GM23338 (cell line): ENCODE results near the gene MACF1. TPM values are rescaled to one million over a fixed set of nuclear protein-coding genes. Genes with fewer than 3 reads are reported as not detected.

Source experiments
- ATAC-seq: fragments of 200-7000 bp; cut with Tn5 transposase; 3 replicates; pipeline ENCODE4 v1.9.1; 2020
- DNase-seq: peaks from one replicate; pipeline ENCODE4 v3.0.0-alpha.2; 2015; ENCODE audit warnings: low spot score
- H2AFZ ChIP-seq: fragments of 200-600 bp; sonication (generic); 2 replicates; pipeline ENCODE4 v1.8.0; 2016; ENCODE audit warnings: antibody characterized with exemption, mild to moderate bottlenecking, moderate library complexity
- H3F3A ChIP-seq: fragments of 200-600 bp; sonication (generic); replicated peaks from 2 replicates; pipeline ENCODE4 v1.8.0; 2017; ENCODE audit warnings: antibody characterized with exemption, mixed run types, low read depth
- H3K27ac ChIP-seq: fragments of 200-600 bp; sonication (generic); 2 replicates; pipeline ENCODE4 v1.6.1; 2016; ENCODE audit warnings: low read depth
- H3K27me3 ChIP-seq: fragments of 200-600 bp; sonication (generic); 2 replicates; pipeline ENCODE4 v1.8.0; 2016; ENCODE audit warnings: mild to moderate bottlenecking, mixed run types, moderate library complexity; ENCODE audit not compliant: insufficient read depth
- H3K36me3 ChIP-seq: fragments of 200-600 bp; sonication (generic); 2 replicates; pipeline ENCODE4 v1.8.0; 2016; ENCODE audit warnings: mild to moderate bottlenecking; ENCODE audit not compliant: insufficient read depth
- H3K4me1 ChIP-seq: fragments of 200-600 bp; sonication (generic); 2 replicates; pipeline ENCODE4 v1.8.0; 2016; ENCODE audit warnings: mild to moderate bottlenecking, moderate library complexity; ENCODE audit not compliant: insufficient read depth
- H3K4me2 ChIP-seq: fragments of 200-600 bp; sonication (generic); 2 replicates; pipeline ENCODE4 v1.7.1; 2017; ENCODE audit warnings: mixed run types
- H3K4me3 ChIP-seq: fragments of 200-600 bp; sonication (generic); 2 replicates; pipeline ENCODE4 v1.6.1; 2016; ENCODE audit warnings: mixed run types
- H3K79me2 ChIP-seq: fragments of 200-600 bp; sonication (generic); replicated peaks from 2 replicates; pipeline ENCODE4 v1.8.0; 2017; ENCODE audit warnings: mild to moderate bottlenecking; ENCODE audit not compliant: insufficient read depth
- H3K9me2 ChIP-seq: fragments of 200-600 bp; sonication (generic); 2 replicates; pipeline ENCODE4 v1.8.0; 2017; ENCODE audit not compliant: insufficient read depth
- H4K20me1 ChIP-seq: fragments of 200-600 bp; sonication (generic); replicated peaks from 2 replicates; pipeline ENCODE4 v1.8.0; 2017; ENCODE audit warnings: mild to moderate bottlenecking; ENCODE audit not compliant: insufficient read depth
- H3K27ac Mint-ChIP-seq: 2 replicates; pipeline ENCODE4 v1.8.0; 2020; ENCODE audit warnings: inconsistent platforms, mild to moderate bottlenecking, moderate library complexity, mixed read lengths
- H3K27me3 Mint-ChIP-seq: 3 replicates; pipeline ENCODE4 v1.8.0; 2022; ENCODE audit warnings: low read depth, mild to moderate bottlenecking, moderate library complexity, mixed read lengths, inconsistent platforms; ENCODE audit not compliant: insufficient read depth, poor library complexity
- H3K36me3 Mint-ChIP-seq: 3 replicates; pipeline ENCODE4 v1.8.0; 2021; ENCODE audit warnings: low read depth, mild to moderate bottlenecking, inconsistent platforms, moderate library complexity, mixed read lengths
- H3K4me1 Mint-ChIP-seq: 3 replicates; pipeline ENCODE4 v1.8.0; 2020; ENCODE audit warnings: mild to moderate bottlenecking, inconsistent platforms, mixed read lengths
- H3K4me3 Mint-ChIP-seq: 3 replicates; pipeline ENCODE4 v1.8.0; 2021; ENCODE audit warnings: moderate library complexity, mild to moderate bottlenecking, inconsistent platforms, mixed read lengths
- H3K9me3 Mint-ChIP-seq: 3 replicates; pipeline ENCODE4 v1.8.0; 2020; ENCODE audit warnings: moderate library complexity, mild to moderate bottlenecking, inconsistent platforms, mixed read lengths
- CREB1 ChIP-seq: fragments of 250-450 bp; sonication (Bioruptor Pico); IDR thresholded peaks from 2 replicates; pipeline ENCODE4 v1.5.0; 2020; ENCODE audit warnings: low read depth, mild to moderate bottlenecking, moderate library complexity
- EZH2 ChIP-seq: fragments of 200-600 bp; sonication (generic); IDR thresholded peaks from one replicate; pipeline ENCODE4 v1.8.0; 2017; ENCODE audit warnings: antibody characterized with exemption, mild to moderate bottlenecking, low read depth; ENCODE audit not compliant: unreplicated experiment
- EZH2phosphoT487 ChIP-seq: fragments of 200-600 bp; sonication (generic); IDR thresholded peaks from one replicate; pipeline ENCODE4 v1.8.1; 2018; ENCODE audit warnings: antibody characterized with exemption; ENCODE audit not compliant: unreplicated experiment
- JUNB ChIP-seq: IDR thresholded peaks from one replicate; pipeline ENCODE4 v1.6.1; 2016; ENCODE audit warnings: antibody characterized with exemption; ENCODE audit not compliant: unreplicated experiment
- NANOG ChIP-seq: IDR thresholded peaks from 2 replicates; pipeline ENCODE4 v1.6.1; 2016; ENCODE audit warnings: antibody characterized with exemption, borderline replicate concordance
- POLR2AphosphoS5 ChIP-seq: IDR thresholded peaks from 2 replicates; pipeline ENCODE4 v1.6.1; 2016; ENCODE audit warnings: antibody characterized with exemption, low read depth
- STAT1 ChIP-seq: IDR thresholded peaks from one replicate; pipeline ENCODE4 v1.6.1; 2016; ENCODE audit warnings: antibody characterized with exemption; ENCODE audit not compliant: unreplicated experiment
- ZNF114 ChIP-seq: fragments of 250-450 bp; sonication (Bioruptor Pico); IDR thresholded peaks from 2 replicates; pipeline ENCODE4 v1.5.0; 2020; ENCODE audit warnings: mild to moderate bottlenecking, moderate library complexity
- ZNF331 ChIP-seq: fragments of 250-450 bp; sonication (Bioruptor Pico); IDR thresholded peaks from 2 replicates; pipeline ENCODE4 v1.5.0; 2020; ENCODE audit warnings: low read depth, mild to moderate bottlenecking, moderate library complexity
- polyA plus RNA-seq: library from polyadenylated mRNA; unstranded; fragments of >200 nt; fragmentation: Nextera tagmentation; extraction: Ambion mirVana; gene quantifications from 2 replicates; pipeline ENCODE4 v1.2.1, GENCODE V29; 2016
- total RNA-seq: library from RNA; depleted of rRNA; stranded (reverse); fragments of >200 nt; shearing (Covaris generic); gene quantifications from 2 replicates; pipeline ENCODE4 v1.2.3, GENCODE V29; 2014
- TF ChIP-seq, protein P1 (sequence below): fragments of 250-450 bp; sonication (Bioruptor Pico); IDR thresholded peaks from 2 replicates; pipeline ENCODE4 v1.5.0; 2020; ENCODE audit warnings: mild to moderate bottlenecking, moderate library complexity
- TF ChIP-seq, protein P2 (sequence below): IDR thresholded peaks from 2 replicates; pipeline ENCODE4 v1.6.1; 2016; ENCODE audit warnings: antibody characterized with exemption
- TF ChIP-seq, protein P3 (sequence below): IDR thresholded peaks from one replicate; pipeline ENCODE4 v1.6.1; 2018; ENCODE audit warnings: antibody characterized with exemption; ENCODE audit not compliant: unreplicated experiment
- TF ChIP-seq, protein P4 (sequence below), 2 experiments: fragments of 200-600 bp in 1 of 2; sonication (generic) in 1 of 2; conservative IDR thresholded peaks; 2 replicates each; pipeline versions ENCODE4 v1.5.1 to v1.6.1; 2016 to 2017; ENCODE audit warnings: antibody characterized with exemption in 2 of 2, low read depth in 2 of 2, mild to moderate bottlenecking in 2 of 2, moderate library complexity in 1 of 2

The MACF1 gene
- total and polyA plus RNA-seq, 2 experiments from 2014 or later: 104 to 399 TPM

DNA sequence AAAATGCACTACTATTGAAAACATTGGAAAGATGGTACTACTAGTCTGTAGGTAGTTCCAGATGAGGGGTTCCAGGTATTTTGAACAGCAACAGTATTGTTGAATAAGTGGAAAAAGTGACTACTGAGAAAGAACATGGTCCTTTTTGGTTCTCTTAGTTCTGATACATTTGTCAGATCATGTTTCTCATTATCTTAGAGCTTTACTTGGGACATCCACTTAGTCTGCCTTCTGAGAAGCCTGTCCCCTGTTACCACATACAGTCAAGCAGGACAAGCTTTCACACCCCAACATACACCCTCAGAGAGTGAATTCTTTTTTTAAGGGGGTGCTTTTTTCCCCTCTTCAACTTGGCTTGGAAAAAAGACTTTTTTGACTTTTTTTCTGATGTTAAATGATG lies 41.0 kb upstream of the MACF1 start:
- Histone ChIP-seq H3K4me1 (peaks cover 76% of the 10 kb centered on the region), H4K20me1 (peaks cover 13% of the 10 kb centered on the region; the same call in 1 of the 2 replicates), H3K4me3 (no peak overlapping the region), H3K36me3 (no peaks in the 10 kb centered on the region), H3K79me2 (peaks cover 95% of the 10 kb centered on the region), H3F3A (peaks cover 4% of the 10 kb centered on the region; the same call in 1 of the 2 replicates), H3K27ac (no peak overlapping the region; the same call in 1 of the 2 replicates), H3K27me3 (no peaks in the 10 kb centered on the region), H3K9me2 (no peaks in the 10 kb centered on the region), H3K4me2 (no peak overlapping the region), H2AFZ (no peak overlapping the region)
- no peaks in the 10 kb centered on the region; the same call in 2 of the 3 replicates for H3K36me3 Mint-ChIP-seq
- peaks cover 72% of the 10 kb centered on the region for H3K4me1 Mint-ChIP-seq
- H3K27ac Mint-ChIP-seq: no peak overlapping the region
- TF ChIP-seq, protein P1, sequence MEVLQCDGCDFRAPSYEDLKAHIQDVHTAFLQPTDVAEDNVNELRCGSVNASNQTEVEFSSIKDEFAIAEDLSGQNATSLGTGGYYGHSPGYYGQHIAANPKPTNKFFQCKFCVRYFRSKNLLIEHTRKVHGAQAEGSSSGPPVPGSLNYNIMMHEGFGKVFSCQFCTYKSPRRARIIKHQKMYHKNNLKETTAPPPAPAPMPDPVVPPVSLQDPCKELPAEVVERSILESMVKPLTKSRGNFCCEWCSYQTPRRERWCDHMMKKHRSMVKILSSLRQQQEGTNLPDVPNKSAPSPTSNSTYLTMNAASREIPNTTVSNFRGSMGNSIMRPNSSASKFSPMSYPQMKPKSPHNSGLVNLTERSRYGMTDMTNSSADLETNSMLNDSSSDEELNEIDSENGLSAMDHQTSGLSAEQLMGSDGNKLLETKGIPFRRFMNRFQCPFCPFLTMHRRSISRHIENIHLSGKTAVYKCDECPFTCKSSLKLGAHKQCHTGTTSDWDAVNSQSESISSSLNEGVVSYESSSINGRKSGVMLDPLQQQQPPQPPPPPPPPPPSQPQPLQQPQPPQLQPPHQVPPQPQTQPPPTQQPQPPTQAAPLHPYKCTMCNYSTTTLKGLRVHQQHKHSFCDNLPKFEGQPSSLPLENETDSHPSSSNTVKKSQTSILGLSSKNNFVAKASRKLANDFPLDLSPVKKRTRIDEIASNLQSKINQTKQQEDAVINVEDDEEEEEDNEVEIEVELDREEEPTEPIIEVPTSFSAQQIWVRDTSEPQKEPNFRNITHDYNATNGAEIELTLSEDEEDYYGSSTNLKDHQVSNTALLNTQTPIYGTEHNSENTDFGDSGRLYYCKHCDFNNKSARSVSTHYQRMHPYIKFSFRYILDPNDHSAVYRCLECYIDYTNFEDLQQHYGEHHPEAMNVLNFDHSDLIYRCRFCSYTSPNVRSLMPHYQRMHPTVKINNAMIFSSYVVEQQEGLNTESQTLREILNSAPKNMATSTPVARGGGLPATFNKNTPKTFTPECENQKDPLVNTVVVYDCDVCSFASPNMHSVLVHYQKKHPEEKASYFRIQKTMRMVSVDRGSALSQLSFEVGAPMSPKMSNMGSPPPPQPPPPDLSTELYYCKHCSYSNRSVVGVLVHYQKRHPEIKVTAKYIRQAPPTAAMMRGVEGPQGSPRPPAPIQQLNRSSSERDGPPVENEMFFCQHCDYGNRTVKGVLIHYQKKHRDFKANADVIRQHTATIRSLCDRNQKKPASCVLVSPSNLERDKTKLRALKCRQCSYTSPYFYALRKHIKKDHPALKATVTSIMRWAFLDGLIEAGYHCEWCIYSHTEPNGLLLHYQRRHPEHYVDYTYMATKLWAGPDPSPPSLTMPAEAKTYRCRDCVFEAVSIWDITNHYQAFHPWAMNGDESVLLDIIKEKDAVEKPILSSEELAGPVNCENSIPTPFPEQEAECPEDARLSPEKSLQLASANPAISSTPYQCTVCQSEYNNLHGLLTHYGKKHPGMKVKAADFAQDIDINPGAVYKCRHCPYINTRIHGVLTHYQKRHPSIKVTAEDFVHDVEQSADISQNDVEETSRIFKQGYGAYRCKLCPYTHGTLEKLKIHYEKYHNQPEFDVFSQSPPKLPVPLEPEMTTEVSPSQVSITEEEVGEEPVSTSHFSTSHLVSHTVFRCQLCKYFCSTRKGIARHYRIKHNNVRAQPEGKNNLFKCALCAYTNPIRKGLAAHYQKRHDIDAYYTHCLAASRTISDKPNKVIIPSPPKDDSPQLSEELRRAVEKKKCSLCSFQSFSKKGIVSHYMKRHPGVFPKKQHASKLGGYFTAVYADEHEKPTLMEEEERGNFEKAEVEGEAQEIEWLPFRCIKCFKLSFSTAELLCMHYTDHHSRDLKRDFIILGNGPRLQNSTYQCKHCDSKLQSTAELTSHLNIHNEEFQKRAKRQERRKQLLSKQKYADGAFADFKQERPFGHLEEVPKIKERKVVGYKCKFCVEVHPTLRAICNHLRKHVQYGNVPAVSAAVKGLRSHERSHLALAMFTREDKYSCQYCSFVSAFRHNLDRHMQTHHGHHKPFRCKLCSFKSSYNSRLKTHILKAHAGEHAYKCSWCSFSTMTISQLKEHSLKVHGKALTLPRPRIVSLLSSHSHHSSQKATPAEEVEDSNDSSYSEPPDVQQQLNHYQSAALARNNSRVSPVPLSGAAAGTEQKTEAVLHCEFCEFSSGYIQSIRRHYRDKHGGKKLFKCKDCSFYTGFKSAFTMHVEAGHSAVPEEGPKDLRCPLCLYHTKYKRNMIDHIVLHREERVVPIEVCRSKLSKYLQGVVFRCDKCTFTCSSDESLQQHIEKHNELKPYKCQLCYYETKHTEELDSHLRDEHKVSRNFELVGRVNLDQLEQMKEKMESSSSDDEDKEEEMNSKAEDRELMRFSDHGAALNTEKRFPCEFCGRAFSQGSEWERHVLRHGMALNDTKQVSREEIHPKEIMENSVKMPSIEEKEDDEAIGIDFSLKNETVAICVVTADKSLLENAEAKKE (CRISPR knock-in tag): no peak
- TF ChIP-seq JUNB (no peak), CREB1 (no peak), ZNF114 (CRISPR knock-in tag) (no peak), EZH2 (no peak), STAT1 (no peak), EZH2phosphoT487 (no peak), POLR2AphosphoS5 (no peak), ZNF331 (no peak), NANOG (no peak)
- TF ChIP-seq, protein P2, sequence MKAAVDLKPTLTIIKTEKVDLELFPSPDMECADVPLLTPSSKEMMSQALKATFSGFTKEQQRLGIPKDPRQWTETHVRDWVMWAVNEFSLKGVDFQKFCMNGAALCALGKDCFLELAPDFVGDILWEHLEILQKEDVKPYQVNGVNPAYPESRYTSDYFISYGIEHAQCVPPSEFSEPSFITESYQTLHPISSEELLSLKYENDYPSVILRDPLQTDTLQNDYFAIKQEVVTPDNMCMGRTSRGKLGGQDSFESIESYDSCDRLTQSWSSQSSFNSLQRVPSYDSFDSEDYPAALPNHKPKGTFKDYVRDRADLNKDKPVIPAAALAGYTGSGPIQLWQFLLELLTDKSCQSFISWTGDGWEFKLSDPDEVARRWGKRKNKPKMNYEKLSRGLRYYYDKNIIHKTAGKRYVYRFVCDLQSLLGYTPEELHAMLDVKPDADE: no peak
- TF ChIP-seq, protein P3, sequence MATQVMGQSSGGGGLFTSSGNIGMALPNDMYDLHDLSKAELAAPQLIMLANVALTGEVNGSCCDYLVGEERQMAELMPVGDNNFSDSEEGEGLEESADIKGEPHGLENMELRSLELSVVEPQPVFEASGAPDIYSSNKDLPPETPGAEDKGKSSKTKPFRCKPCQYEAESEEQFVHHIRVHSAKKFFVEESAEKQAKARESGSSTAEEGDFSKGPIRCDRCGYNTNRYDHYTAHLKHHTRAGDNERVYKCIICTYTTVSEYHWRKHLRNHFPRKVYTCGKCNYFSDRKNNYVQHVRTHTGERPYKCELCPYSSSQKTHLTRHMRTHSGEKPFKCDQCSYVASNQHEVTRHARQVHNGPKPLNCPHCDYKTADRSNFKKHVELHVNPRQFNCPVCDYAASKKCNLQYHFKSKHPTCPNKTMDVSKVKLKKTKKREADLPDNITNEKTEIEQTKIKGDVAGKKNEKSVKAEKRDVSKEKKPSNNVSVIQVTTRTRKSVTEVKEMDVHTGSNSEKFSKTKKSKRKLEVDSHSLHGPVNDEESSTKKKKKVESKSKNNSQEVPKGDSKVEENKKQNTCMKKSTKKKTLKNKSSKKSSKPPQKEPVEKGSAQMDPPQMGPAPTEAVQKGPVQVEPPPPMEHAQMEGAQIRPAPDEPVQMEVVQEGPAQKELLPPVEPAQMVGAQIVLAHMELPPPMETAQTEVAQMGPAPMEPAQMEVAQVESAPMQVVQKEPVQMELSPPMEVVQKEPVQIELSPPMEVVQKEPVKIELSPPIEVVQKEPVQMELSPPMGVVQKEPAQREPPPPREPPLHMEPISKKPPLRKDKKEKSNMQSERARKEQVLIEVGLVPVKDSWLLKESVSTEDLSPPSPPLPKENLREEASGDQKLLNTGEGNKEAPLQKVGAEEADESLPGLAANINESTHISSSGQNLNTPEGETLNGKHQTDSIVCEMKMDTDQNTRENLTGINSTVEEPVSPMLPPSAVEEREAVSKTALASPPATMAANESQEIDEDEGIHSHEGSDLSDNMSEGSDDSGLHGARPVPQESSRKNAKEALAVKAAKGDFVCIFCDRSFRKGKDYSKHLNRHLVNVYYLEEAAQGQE: no peak
- TF ChIP-seq, protein P4, sequence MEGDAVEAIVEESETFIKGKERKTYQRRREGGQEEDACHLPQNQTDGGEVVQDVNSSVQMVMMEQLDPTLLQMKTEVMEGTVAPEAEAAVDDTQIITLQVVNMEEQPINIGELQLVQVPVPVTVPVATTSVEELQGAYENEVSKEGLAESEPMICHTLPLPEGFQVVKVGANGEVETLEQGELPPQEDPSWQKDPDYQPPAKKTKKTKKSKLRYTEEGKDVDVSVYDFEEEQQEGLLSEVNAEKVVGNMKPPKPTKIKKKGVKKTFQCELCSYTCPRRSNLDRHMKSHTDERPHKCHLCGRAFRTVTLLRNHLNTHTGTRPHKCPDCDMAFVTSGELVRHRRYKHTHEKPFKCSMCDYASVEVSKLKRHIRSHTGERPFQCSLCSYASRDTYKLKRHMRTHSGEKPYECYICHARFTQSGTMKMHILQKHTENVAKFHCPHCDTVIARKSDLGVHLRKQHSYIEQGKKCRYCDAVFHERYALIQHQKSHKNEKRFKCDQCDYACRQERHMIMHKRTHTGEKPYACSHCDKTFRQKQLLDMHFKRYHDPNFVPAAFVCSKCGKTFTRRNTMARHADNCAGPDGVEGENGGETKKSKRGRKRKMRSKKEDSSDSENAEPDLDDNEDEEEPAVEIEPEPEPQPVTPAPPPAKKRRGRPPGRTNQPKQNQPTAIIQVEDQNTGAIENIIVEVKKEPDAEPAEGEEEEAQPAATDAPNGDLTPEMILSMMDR (conservative IDR thresholded peaks at IDR 0.05; ENCODE audit: low read depth in 2 of 2): no peak
- H3K9me3 Mint-ChIP-seq: no peaks in the 10 kb centered on the region
- H3K27me3 Mint-ChIP-seq: peaks cover 2% of the 10 kb centered on the region
- no peak overlapping the region for H3K4me3 Mint-ChIP-seq
- ATAC-seq (no peak), DNase-seq (no peak)
